ENCODE data around the gene ABTB2.

The ABTB2 gene

GRCh38 chr11:34278175-34278574 lies 79.6 kb downstream of the ABTB2 start:
- TF ChIP-seq CTCF (IDR thresholded peaks at IDR 0.05; ENCODE audit: low read depth, low read length, missing control alignments), result no peak
- no peak overlapping the region for H3K4me3 ChIP-seq (replicated peaks; ENCODE audit: low read depth, low read length)

GRCh38 chr11:34277171-34277570 lies 80.6 kb downstream of the ABTB2 start:
- no peak overlapping the region for H3K4me3 ChIP-seq (replicated peaks; ENCODE audit: low read depth, low read length)
- no peak for TF ChIP-seq CTCF (IDR thresholded peaks at IDR 0.05; ENCODE audit: low read depth, low read length, missing control alignments)
- DNase-seq (ENCODE audit: extremely low read depth, low read depth), result no peak

More at GRCh38 chr11:34278175-34278574, 79.6 kb downstream of the ABTB2 start:
- no peak for DNase-seq (ENCODE audit: extremely low read depth, low read depth)

- DNase-seq (ENCODE audit: extremely low read depth, low read depth), result no peak
- no peak overlapping the region for H3K4me3 ChIP-seq (replicated peaks; ENCODE audit: low read depth, low read length)
- TF ChIP-seq CTCF (IDR thresholded peaks at IDR 0.05; ENCODE audit: low read depth, low read length, missing control alignments), result no peak
Observed at GRCh38 chr11:34276352-34276864, 81.4 kb downstream of the ABTB2 start.

GRCh38 chr11:34275486-34275885 lies 82.3 kb downstream of the ABTB2 start:
- no peak overlapping the region for H3K4me3 ChIP-seq (replicated peaks; ENCODE audit: low read depth, low read length)
- no peak for DNase-seq (ENCODE audit: extremely low read depth, low read depth)
- TF ChIP-seq CTCF (IDR thresholded peaks at IDR 0.05; ENCODE audit: low read depth, low read length, missing control alignments), result no peak

- no peak overlapping the region for H3K4me3 ChIP-seq (replicated peaks; ENCODE audit: low read depth, low read length)
- DNase-seq (ENCODE audit: extremely low read depth, low read depth), result peak; percentile 97
- no peak for TF ChIP-seq CTCF (IDR thresholded peaks at IDR 0.05; ENCODE audit: low read depth, low read length, missing control alignments)
Observed at GRCh38 chr11:34274712-34275398, 83.0 kb downstream of the ABTB2 start.

GRCh38 chr11:34273099-34273498 lies 84.7 kb downstream of the ABTB2 start:
- no peak for TF ChIP-seq CTCF (IDR thresholded peaks at IDR 0.05; ENCODE audit: low read depth, low read length, missing control alignments)
- DNase-seq (ENCODE audit: extremely low read depth, low read depth), result no peak

More at GRCh38 chr11:34273099-34273498, 84.7 kb downstream of the ABTB2 start:
- no peak overlapping the region for H3K4me3 ChIP-seq (replicated peaks; ENCODE audit: low read depth, low read length)

All from HFF-Myc (cell line).